ENCODE results near the gene FAM83G.

- no peak for TF ChIP-seq CTCF (tag by site-specific recombination; IDR thresholded peaks at IDR 0.05)
- no peak for TF ChIP-seq ZNF394 (tag by site-specific recombination; IDR thresholded peaks at IDR 0.05; ENCODE audit: borderline replicate concordance)
- no peak for TF ChIP-seq ZNF639 (tag by site-specific recombination; IDR thresholded peaks at IDR 0.05)
- peak; percentile 96 for TF ChIP-seq ZNF768 (tag by site-specific recombination; IDR thresholded peaks at IDR 0.05)
- TF ChIP-seq ZNF776 (tag by site-specific recombination; IDR thresholded peaks at IDR 0.05; ENCODE audit: borderline replicate concordance): no peak
- TF ChIP-seq ZBTB26 (tag by site-specific recombination; optimal IDR thresholded peaks at IDR 0.05): peak; percentile 58
- TF ChIP-seq YY1 (tag by site-specific recombination; IDR thresholded peaks at IDR 0.05): no peak
Measured at GRCh38 chr17:19004421-19005136, at the start of gene FAM83G.
